A673 (cell line): ENCODE measurements around the gene DAPL1.

Experiments used
- CTCF ChIP-seq: fragments of 300-800, 200-600 bp; sonication (generic); conservative IDR thresholded peaks from 2 replicates; pipeline ENCODE4 v1.5.1; 2017; ENCODE audit warnings: low read depth, mild to moderate bottlenecking, antibody characterized with exemption, low read length, moderate library complexity, mixed read lengths
- EZH2 ChIP-seq: fragments of 200-600 bp; sonication (generic); IDR thresholded peaks from 2 replicates; pipeline ENCODE4 v1.6.1; 2017; ENCODE audit warnings: borderline replicate concordance, low read depth, mild to moderate bottlenecking, mixed read lengths, antibody characterized with exemption, low read length; ENCODE audit not compliant: poor library complexity, severe bottlenecking

- no peak for TF ChIP-seq CTCF
- TF ChIP-seq EZH2: no peak
Measured at GRCh38 chr2:158817588-158817987, 22.5 kb downstream of the DAPL1 start.
